Adrenal gland (tissue), 12 donors: ENCODE measurements around the gene MRAP2. TPM values are rescaled to one million over a fixed set of nuclear protein-coding genes. Genes with fewer than 3 reads are reported as not detected.
"Not testable (repeated sequence)": the region's sequence is repeated elsewhere in the genome, so short reads cannot be mapped to it uniquely, and the experiment has no call there.

Source experiments
- DNase-seq, 7 donors: peaks; one replicate each; pipeline ENCODE4 v3.0.0-alpha.2; 2019 to 2020
- H3K27ac ChIP-seq, 5 donors: fragments of 200-600 bp; sonication (generic) in 4 of 5; 1 replicate in 3 of 5; 2 replicates in 2 of 5; pipeline versions ENCODE4 v1.5.1 to v1.8.0; 2016 to 2020; ENCODE audit warnings: mild to moderate bottlenecking in 1 of 5
- H3K27me3 ChIP-seq: fragments of 200-600 bp; 2 replicates; pipeline ENCODE4 v1.8.0; 2021
- H3K36me3 ChIP-seq, 2 donors: fragments of 200-600 bp; replicated peaks in 1 of 2; 1 replicate in 1 of 2; 2 replicates in 1 of 2; pipeline versions ENCODE4 v1.5.1 to v1.8.0; 2018 to 2022
- H3K4me1 ChIP-seq, 2 donors: fragments of 200-600 bp; replicated peaks in 1 of 2; 1 replicate in 1 of 2; 2 replicates in 1 of 2; pipeline versions ENCODE4 v1.5.1 to v1.8.0; 2018 to 2021
- H3K4me3 ChIP-seq, 4 donors: fragments of 200-600 bp; sonication (generic) in 3 of 4; one replicate each; pipeline ENCODE4 v1.5.1; 2016 to 2018
- H3K9me3 ChIP-seq, 3 donors: fragments of 200-600 bp; sonication (generic) in 1 of 3; replicated peaks in 1 of 3; 1 replicate in 2 of 3; 2 replicates in 1 of 3; pipeline versions ENCODE4 v1.5.1 to v1.8.0; 2016 to 2021
- POLR2A ChIP-seq, 2 donors: fragments of 450-650 bp; IDR thresholded peaks; one replicate each; pipeline ENCODE4 v1.6.1; 2017; ENCODE audit warnings: antibody characterized with exemption in 2 of 2, mild to moderate bottlenecking in 2 of 2, moderate library complexity in 1 of 2
- WGBS, 4 donors: extraction: QIAGEN DNeasy Blood & Tissue Kit in 2 of 4; methylation state at CpG; one replicate each; pipeline versions ENCODE4 v1.1.5 to v1.1.7; 2013 to 2017; 5-methylcytosine and 5-hydroxymethylcytosine counted together
- intact Hi-C, 2 donors: fragments of 100-400 bp; cut with DNase I; formaldehyde crosslinking; loops; one replicate each; pipeline versions ENCODE4 v1.14.1 to v1.15.0; 2022 to 2023
- polyA plus RNA-seq, 3 donors: library from polyadenylated mRNA; stranded (reverse); fragments of 200-250 nt in 2 of 3; fragments of 350-450 nt in 1 of 3; fragmentation: Illumina TruSeq in 1 of 3; extraction: RNeasy Lipid Tissue Mini Kit (QIAGEN cat#74804) in 1 of 3; gene quantifications; one replicate each; pipeline ENCODE4 v1.2.3, GENCODE V29; 2013 to 2014
- total RNA-seq, 9 donors: library from RNA; depleted of rRNA in 4 of 9; stranded (reverse); fragments of >200 nt in 4 of 9; fragments of 120-200 nt in 1 of 9; fragmentation: NEBNext Ultra II Directional in 1 of 9; extraction: Animal tissue kit (Norgen Biotek cat#: 25700) in 1 of 9; gene quantifications; one replicate each; pipeline versions ENCODE4 v1.1.0 to v1.2.4, GENCODE V29; 2013 to 2023
- TF ChIP-seq, protein P1 (sequence below), 6 experiments: fragments of 450-650 bp in 4 of 6; fragments of 200-600 bp in 2 of 6; sonication (generic) in 1 of 6; IDR thresholded peaks; 1 replicate in 5 of 6; 2 replicates in 1 of 6; pipeline versions ENCODE4 v1.5.1 to v1.8.0; 2016 to 2021; ENCODE audit warnings: antibody characterized with exemption in 6 of 6, mild to moderate bottlenecking in 2 of 6, moderate library complexity in 1 of 6
- donor health status: healthy with polysubstance abuse.
- donor health status: Bipolar disorder and iron deficiency.
- donor health status: DM: yes; HTN: yes; CAD: no.
- donor health status: DM: no; HTN: no; CAD: no.
- donor health status: DM: no; HTN: no; CAD: no.
- donor health status: DM: yes; HTN: yes; CAD: no.

The MRAP2 gene
- total and polyA plus RNA-seq, 12 donors, result 0.36 to 9.5 (median 3.1) TPM

DNA sequence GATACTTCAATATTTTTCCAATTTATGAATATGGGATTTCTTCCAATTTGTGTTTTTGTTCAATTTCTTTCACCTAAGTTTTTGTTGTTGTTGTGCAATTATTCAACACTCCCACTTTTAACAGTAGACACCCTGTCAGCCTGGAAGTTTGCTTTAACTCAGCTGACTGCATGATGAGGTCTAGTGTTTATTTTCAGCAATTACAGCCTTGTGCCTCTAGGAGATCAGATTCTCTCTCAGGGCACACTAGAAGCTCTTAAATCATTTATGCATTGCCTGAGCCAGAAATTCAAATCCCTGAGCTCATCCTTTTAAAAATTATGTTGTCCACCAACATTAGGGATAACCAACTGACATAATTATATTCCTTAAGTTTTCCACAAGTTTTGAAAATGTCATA is 85.7 kb downstream of the MRAP2 start:
- intact Hi-C loops, result no loop called here
- H3K9me3 ChIP-seq, result no peaks in the 10 kb centered on the region
- no peak for DNase-seq
- no peak for TF ChIP-seq POLR2A (IDR thresholded peaks at IDR 0.05)
- H3K27ac ChIP-seq, result no peak overlapping the region
- H3K27me3 ChIP-seq, result no peaks in the 10 kb centered on the region
- no peak overlapping the region for H3K4me3 ChIP-seq
- no peaks in the 10 kb centered on the region for H3K36me3 ChIP-seq
- H3K4me1 ChIP-seq, result no peaks in the 10 kb centered on the region

DNA sequence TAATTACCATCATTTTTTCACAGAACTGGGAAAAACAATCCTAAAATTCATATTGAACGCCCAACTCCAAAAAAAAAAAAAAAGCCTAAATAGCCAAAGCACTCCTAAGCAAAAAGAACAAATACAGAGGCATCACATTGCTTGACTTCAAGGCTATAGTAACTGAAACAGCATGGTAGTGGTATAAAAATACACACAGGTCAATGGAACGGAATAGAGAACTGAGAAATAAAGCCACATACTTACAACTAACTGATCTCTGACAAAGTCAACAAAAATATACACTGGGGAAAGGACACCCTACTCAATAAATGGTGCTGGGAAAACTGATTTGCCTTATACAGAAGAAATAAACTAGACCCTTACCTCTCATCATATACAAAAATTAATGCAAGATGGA is 89.6 kb downstream of the MRAP2 start:
- no peaks in the 10 kb centered on the region for H3K4me1 ChIP-seq
- intact Hi-C loops, result no loop called here
- H3K36me3 ChIP-seq, result no peaks in the 10 kb centered on the region
- TF ChIP-seq, protein P1, sequence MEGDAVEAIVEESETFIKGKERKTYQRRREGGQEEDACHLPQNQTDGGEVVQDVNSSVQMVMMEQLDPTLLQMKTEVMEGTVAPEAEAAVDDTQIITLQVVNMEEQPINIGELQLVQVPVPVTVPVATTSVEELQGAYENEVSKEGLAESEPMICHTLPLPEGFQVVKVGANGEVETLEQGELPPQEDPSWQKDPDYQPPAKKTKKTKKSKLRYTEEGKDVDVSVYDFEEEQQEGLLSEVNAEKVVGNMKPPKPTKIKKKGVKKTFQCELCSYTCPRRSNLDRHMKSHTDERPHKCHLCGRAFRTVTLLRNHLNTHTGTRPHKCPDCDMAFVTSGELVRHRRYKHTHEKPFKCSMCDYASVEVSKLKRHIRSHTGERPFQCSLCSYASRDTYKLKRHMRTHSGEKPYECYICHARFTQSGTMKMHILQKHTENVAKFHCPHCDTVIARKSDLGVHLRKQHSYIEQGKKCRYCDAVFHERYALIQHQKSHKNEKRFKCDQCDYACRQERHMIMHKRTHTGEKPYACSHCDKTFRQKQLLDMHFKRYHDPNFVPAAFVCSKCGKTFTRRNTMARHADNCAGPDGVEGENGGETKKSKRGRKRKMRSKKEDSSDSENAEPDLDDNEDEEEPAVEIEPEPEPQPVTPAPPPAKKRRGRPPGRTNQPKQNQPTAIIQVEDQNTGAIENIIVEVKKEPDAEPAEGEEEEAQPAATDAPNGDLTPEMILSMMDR (IDR thresholded peaks at IDR 0.05), result no peak
- TF ChIP-seq POLR2A (IDR thresholded peaks at IDR 0.05), result no peak
- no peaks in the 10 kb centered on the region for H3K27me3 ChIP-seq
- WGBS, 4 donors, result 84 to 100% (median 93%) methylated on average over 2 of the region's 2 CpGs
- no peak overlapping the region for H3K4me3 ChIP-seq
- no peaks in the 10 kb centered on the region for H3K9me3 ChIP-seq
- H3K27ac ChIP-seq, result no peak overlapping the region
- DNase-seq, result no peak

GRCh38 chr6:84129588-84129987 is 96.0 kb downstream of the MRAP2 start:
- 95 to 100% (median 97%) methylated on average over 1 of the region's 1 CpG for WGBS, 4 donors
- intact Hi-C loops, H3K27me3 ChIP-seq, H3K4me1 ChIP-seq, H3K9me3 ChIP-seq, DNase-seq, H3K4me3 ChIP-seq, H3K27ac ChIP-seq, H3K36me3 ChIP-seq: not testable (repeated sequence)

DNA sequence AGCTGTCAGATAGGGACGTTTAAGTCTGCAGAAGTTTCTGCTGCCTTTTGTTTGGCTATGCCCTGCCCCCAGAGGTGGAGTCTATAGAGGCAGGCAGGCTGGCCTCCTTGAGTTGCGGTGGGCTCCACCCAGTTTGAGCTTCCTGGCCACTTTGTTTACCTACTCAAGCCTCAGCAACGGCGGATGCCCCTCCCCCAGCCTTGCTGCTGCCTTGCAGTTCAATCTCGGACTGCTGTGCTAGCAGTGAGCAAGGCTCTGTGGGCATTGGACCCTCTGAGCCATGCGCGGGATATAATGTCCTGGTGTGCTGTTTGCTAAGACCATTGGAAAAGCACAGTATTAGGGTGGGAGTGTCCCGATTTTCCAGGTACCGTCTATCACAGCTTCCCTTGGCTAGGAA is 99.8 kb downstream of the MRAP2 start:
- H3K36me3 ChIP-seq, H3K27me3 ChIP-seq, intact Hi-C loops, DNase-seq, H3K27ac ChIP-seq, H3K4me1 ChIP-seq, H3K4me3 ChIP-seq, H3K9me3 ChIP-seq: not testable (repeated sequence)
- WGBS, 4 donors, result 96 to 98% (median 97%) methylated on average over 6 to 9 of the region's 9 CpGs

DNA sequence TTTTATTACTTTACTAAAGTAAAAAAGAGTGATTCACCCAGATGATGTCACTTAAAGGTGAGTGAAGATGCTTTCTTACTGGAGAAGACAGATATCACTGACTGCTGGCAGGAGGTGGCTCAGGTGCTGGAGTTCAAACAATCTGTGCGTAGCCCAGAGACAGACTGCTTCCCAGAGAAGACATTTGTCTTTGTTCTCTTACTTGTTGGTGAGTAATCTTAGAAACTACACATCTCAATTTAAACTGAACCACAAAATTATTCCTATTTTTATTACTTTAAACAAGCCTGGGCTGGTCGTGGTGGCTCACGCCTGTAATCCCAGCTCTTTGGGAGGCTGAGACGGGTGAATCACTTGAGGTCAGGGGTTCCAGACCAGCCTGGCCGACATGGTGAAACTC is 101.7 kb downstream of the MRAP2 start:
- intact Hi-C loops, result no loop called here
- 94 to 97% (median 96%) methylated on average over 5 of the region's 5 CpGs for WGBS, 4 donors
- Histone ChIP-seq H3K4me1 (no peaks in the 10 kb centered on the region), H3K4me3 (no peak overlapping the region), H3K9me3 (no peaks in the 10 kb centered on the region), H3K36me3 (no peaks in the 10 kb centered on the region), H3K27ac (no peak overlapping the region), H3K27me3 (no peaks in the 10 kb centered on the region)
- DNase-seq, result no peak
- TF ChIP-seq, protein P1 (IDR thresholded peaks at IDR 0.05), result no peak
- TF ChIP-seq POLR2A (IDR thresholded peaks at IDR 0.05), result no peak

DNA sequence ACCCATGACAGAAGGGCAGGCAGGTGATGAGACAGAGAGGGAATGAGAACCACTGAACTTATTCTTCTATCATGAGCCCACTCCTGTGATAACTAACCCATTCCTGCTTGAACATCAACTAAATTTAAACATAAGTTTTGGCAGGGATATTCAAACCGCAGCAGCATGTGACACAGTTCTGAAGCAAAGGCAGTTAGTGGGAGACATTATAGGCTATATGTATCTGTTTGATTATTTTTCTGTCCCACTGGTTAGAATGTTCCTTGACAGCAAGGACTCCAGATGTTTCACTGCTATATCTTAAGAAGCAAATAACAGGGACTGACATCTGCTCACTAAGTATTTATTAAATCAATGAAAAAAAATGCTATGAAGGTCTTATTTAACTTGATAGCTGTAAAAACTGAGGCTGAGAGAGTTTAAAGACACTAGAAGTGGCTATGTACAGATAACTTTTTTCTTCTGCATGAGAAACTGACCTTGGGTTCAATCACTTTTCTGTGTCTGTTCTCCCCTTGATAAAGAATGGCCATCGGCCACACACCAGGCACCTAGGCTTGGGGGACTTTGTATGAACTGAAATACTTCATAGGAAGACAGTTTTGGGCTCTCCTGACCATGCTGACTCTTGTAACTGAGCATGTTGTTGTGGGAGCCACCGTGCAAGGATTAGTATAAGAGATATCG is 102.9 kb downstream of the MRAP2 start:
- 88 to 90% (median 90%) methylated on average over 4 of the region's 4 CpGs for WGBS, 4 donors
- intact Hi-C loops, result no loop called here
- Histone ChIP-seq H3K4me3 (no peak overlapping the region), H3K27me3 (no peaks in the 10 kb centered on the region), H3K36me3 (no peaks in the 10 kb centered on the region), H3K9me3 (no peaks in the 10 kb centered on the region), H3K4me1 (no peaks in the 10 kb centered on the region), H3K27ac (no peak overlapping the region)
- DNase-seq, result no peak
- TF ChIP-seq, protein P1 (IDR thresholded peaks at IDR 0.05), result no peak
- TF ChIP-seq POLR2A (IDR thresholded peaks at IDR 0.05), result no peak
